Mammary epithelial cell (primary cell): Measurements from ENCODE around the gene GCDH.

ENCODE experiments used
- CTCF ChIP-seq, 2 donors: IDR thresholded peaks in 1 of 2; conservative IDR thresholded peaks in 1 of 2; 2 replicates each; pipeline ENCODE4 v1.5.1; 2011 to 2012; ENCODE audit warnings: inconsistent platforms in 2 of 2, low read length in 2 of 2, mild to moderate bottlenecking in 2 of 2, control low read depth in 1 of 2, low read depth in 1 of 2; ENCODE audit not compliant: insufficient read depth in 1 of 2; ENCODE audit errors: extremely low read depth in 1 of 2
- EZH2 ChIP-seq: IDR thresholded peaks from 2 replicates; pipeline ENCODE4 v1.6.1; 2012; ENCODE audit warnings: low read length, inconsistent platforms, borderline replicate concordance

- no peak for TF ChIP-seq CTCF (conservative IDR thresholded peaks at IDR 0.05 in 1 of 2, IDR thresholded peaks at IDR 0.05 in 1 of 2; ENCODE audit: extremely low read depth in 1 of 2, insufficient read depth in 1 of 2, low read depth in 1 of 2, low read length in 2 of 2)
- TF ChIP-seq EZH2, result no peak
These were observed 54.6 kb downstream of the GCDH start, which contains the start of gene RAD23A for GRCh38 chr19:12945479-12946091.
